Stimulated activated CD8-positive, alpha-beta memory T cell treated with anti-CD3 and anti-CD28 coated beads, Interleukin-7, amount 100 ng/mL, for 48 hours (primary cell): Measurements from ENCODE around the gene C13orf46.
"Not testable (repeated sequence)": the region's sequence is repeated elsewhere in the genome, so short reads cannot be mapped to it uniquely, and the experiment has no call there.

Source experiments
- DNase-seq, 2 donors: peaks; one replicate each; pipeline ENCODE4 v3.0.0-alpha.2; 2020; ENCODE audit warnings: low read depth in 1 of 2; ENCODE audit errors: extremely low read depth in 1 of 2

C13orf46 gene

GRCh38 chr13:113995051-113995601, 21.2 kb upstream of the C13orf46 start:
- no peak for DNase-seq

DNA sequence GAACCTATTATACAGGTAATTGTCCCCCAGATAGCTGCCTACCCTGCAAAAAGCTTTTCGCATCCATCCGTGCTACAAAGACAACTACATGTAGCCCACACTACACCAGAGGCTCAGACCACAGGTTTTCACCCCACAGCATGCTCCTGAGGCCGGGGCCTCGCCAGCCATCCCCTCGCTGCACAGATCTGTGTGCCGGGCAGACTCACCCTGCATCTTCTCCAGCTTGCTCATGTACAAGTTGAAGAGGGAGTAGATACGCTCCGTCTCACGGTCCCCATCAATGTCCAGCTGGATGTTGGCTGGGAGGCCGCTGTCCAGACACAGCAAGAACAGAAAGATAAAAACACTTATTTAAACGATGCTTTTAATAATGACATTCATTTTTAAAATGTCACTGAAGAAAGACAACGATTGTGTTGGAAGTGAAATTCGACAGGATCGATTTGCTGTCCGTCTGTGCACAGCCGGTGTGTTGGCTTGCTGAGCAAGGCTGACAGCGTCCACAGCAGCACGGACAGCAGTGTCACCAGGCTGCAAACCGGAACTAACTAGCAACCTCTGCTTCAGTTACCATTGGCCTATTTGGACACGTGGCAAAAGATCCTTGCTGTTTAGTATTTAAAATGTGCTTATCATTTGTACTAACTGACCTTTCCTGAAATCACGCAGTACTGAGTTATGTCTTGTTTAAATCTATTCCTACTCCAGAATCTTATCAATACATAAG, 18.6 kb upstream of the C13orf46 start:
- no peak for DNase-seq

GRCh38 chr13:113991676-113992179, 17.9 kb upstream of the C13orf46 start:
- no peak for DNase-seq

DNA sequence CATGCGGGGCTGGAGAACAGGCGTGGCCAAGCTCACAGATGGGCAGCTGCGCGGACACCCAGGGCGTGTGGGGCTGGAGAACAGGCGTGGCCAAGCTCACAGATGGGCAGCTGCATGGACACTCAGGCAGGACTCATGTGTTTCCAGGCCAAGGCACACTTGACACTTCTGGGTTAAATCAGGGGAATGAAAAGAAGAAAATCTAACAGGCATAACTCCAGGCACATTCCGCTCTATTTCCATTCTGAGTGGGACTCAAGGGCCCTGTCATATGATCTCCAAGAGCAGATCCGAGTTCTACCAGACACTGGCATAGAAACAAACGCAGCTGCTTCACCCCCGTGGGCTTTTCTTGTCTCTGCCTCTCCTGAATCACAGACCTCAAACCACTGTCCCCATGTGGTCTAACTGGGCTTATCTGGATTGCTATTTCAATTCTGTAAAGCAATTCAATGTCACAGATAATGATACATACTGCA, 17.4 kb upstream of the C13orf46 start:
- DNase-seq, result no peak

- DNase-seq, result no peak
These were observed 16.5 kb upstream of the C13orf46 start for GRCh38 chr13:113990321-113990837.

DNA sequence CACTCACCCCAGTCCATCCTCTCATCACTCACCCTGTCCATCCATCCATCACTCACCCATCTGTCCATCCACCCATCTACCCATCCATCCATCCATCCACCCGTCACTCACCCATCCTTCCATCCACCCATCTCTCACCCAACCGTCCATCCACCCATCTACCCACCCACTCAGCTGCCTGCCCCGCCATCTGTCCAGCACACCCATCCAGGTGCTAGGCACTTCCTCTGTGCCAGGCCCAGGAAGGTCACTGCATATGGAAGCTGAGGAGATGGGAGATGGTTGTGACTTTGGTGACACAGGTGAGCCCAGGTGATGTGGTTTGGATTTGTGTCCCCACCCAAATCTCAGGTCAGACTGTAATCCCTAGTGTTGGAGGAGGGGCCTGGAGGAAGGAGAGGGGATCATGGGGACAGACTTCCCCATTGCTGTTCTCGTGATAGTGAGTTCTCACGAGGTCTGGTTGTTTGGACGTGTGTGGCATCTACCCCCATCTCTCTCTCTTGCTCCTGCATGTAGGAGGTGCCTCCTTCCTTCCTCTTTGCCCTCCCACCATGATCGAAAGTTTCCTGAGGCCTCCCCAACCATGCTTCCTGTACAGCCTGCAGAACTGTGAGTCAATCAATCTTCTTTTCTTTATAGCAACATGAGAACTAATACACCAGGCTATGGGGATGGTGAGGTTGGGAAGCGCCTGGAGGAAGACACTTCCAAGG, 15.9 kb upstream of the C13orf46 start:
- DNase-seq, result no peak

DNA sequence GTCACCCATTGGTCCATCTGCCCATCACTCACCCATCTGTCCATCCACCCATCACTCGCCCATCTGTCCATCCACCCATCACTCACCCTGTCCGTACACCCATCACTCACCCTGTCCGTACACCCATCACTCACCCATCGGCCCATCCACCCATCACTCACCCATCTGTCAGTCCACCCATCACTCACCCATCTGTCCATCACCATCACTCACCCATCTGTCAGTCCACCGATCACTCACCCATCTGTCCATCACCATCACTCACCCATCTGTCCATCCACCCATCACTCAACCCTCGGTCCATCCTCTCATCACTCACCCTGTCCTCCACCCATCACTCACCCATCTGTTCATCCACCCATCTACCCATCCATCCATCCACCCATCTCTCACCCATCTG, 15.0 kb upstream of the C13orf46 start:
- DNase-seq, result not testable (repeated sequence)

- DNase-seq, result no peak
These were observed 8.4 kb upstream of the C13orf46 start for GRCh38 chr13:113982296-113982661.

DNA sequence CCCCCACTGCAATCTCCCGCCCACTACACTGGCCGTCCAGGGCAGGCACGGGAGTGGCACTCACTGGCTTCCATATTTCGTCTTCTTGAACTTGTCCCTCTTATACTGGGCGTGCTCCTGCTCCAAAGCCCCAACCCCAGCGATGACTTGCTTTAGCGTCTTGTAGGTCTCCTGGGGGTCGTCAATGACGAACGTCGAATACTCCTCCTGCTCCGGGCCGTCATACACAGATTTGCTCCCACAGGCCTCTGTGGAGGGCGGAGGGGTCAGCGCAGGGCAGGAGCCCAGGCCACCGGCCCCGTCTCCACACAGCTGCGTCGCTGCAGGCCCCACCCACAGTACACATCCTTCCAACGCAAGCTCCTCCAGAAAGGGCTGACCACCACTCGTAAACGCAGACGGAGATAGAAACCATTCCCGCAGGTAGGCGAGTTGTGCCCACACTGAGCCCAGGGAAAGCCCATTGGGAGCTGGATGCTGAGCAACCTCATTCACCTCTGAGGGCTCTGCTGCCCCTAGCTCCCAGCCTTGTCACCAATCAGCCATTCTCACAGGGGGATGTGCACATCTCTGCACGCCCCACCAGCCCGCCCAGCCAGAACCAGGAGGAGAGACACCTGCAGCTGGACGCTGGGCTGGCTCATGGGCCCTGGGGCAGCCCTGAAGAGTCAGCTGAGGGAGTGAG, 7.9 kb upstream of the C13orf46 start:
- DNase-seq, result no peak

GRCh38 chr13:113981194-113981605, 7.3 kb upstream of the C13orf46 start:
- no peak for DNase-seq

- DNase-seq, result no peak
These were observed 6.7 kb upstream of the C13orf46 start for GRCh38 chr13:113980489-113981064.

- DNase-seq, result no peak
These were observed 6.1 kb upstream of the C13orf46 start for GRCh38 chr13:113979791-113980471.

GRCh38 chr13:113978741-113979481, 5.0 kb upstream of the C13orf46 start:
- no peak for DNase-seq

DNA sequence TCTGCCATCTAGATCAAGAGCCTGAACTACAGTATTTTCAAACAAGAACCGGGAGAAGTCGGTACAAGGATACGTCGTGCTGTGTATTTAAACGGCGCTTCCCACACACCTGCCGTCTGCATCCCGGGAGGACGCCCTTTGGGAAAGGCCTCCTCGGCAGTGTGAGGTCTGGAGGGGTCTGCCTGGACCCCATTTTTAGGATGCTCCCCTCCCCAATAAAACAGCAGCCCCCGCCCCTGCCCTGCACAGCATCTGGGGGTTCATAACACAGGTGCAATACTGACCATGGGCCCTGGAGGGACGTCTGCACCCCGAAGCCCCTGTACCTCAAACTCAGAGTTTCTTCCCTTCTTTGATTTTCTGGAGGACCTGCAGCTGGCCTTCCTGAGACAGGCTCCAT, 4.1 kb upstream of the C13orf46 start:
- DNase-seq, result no peak

- DNase-seq, result no peak
These were observed 3.1 kb upstream of the C13orf46 start for GRCh38 chr13:113976711-113977684.

DNA sequence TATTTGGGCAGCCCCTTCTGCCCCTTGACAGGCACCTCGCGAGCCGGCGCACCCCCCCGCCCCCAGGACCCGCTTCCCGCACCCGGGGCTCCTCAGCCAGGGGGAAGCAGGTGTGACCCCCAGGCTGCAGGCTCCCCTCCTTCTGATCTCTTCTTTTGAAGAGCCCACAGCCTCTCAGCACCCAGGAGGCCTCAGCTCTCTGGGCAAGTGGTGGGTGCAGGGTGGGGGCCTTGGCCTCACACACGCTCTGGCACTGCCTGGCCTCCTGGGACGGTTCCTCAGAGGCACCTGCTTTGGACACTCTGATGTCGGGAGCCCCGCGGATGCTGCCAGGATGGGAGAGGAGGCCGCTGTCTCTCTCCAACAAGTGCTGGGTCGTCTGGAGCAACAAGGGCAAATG, 1.5 kb upstream of the C13orf46 start:
- DNase-seq, result no peak

DNA sequence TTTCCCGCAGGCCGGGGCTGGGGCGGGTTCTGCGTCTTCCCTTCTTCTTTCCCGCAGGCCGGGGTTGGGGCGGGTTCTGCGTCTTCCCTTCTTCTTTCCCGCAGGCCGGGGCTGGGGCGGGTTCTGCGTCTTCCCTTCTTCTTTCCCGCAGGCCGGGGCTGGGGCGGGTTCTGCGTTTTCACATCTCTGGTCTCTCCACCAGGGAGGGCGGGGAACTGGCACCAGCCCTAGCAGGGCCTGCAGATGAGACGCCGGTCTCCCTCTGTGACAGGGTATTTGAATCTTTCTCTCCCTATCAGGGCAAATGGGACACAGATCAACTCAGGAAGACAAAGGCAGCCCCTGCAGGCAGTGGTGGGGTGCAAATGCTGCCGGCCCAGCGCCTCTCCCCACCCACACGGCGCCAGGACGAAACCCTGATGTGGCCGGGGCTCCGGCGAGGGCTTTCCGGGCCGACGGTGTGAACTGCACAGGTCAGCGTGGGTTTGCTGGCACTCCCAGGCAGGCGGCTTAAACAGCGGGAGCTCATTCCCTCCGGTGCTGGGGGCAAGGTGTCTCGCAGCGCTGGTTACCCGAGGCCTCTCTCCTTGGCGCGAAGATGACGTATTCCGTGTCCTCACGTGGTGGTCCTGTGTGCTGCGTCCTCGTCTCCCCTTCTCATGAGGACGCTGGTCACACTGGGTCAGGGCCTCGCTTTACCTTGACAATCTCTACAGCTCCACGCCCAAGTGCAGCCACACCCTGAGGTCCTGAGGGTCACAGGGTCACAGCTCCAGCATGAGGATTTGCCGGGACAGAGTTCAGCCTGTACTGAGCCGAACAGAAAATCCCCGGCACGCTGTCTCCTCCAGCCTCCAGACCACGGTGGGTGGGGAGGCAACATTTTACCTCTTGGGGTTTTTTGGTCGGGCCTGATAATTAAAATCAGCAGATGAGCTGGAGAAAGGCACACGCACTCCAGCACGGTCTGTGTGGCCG, 717 bp upstream of the C13orf46 start:
- DNase-seq, result no peak
